Measurements from ENCODE around the gene KBTBD13.

KBTBD13 gene

DNA sequence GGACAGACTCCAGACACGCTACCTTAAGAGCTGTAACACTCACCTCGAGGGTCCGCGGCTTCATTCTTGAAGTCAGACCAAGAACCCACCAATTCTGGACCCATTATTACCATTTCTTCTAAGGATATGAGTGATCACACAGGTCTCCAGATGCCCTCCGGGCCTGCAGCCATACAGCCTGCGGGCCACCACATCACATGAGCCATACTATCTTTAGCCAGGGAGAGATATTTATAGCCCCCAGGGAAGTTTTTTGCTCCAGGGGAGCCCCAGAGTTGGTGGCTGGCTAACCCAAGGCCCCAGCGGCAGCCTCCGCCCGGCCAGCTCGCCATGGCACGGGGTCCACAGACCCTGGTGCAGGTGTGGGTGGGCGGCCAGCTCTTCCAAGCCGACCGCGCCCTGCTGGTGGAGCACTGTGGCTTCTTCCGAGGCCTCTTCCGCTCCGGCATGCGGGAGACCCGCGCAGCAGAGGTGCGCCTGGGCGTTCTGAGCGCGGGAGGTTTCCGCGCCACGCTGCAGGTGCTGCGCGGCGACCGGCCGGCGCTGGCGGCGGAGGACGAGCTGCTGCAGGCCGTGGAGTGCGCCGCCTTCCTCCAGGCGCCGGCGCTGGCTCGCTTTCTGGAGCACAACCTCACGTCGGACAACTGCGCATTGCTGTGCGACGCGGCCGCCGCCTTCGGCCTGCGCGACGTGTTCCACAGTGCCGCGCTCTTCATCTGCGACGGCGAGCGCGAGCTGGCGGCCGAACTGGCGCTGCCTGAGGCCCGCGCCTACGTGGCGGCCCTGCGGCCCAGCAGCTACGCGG lies at the start of gene KBTBD13:
TSS of gene KBTBD13 (plus strand) at position 261 of the 805 bp plus-strand sequence. CDS start at position 331, 70 bp downstream.
- DNase-seq: no peak

DNA sequence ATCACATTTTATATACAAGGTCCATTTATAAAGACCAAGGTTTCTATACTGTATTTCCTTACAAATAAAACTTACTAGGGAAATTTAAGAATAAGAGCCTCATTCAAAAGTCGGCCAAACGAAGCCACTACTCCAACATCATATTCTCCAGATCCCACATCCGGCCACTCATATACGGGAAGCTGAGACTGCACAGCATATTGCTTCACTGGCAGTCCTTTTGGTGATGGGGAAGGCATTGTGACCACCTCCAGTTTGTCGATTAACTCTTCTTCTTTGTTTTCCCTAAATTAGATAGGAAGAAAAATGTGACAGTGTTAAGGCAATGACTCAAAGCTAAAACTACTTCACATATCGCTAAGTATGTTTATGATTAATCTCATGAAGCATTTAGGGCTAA lies 49.8 kb upstream of the KBTBD13 start:
- DNase-seq: no peak

DNA sequence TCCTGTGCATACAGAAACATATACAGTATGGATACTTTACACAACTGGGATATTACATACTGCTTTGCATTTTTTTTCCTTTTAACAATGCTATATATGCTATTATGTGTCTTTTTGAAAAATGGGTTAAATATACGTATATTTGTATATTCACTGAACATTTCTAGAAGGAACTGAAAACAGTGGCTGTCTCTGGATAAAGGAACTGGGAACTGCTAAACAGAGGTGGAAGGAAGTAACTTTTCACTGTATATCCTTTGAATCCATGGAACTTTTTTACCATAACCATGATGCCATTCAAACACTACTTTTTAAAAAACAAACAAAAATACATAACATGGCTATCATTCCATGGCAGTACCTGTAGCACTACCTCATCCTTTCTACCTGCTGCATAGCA lies 49.0 kb upstream of the KBTBD13 start:
- DNase-seq: no peak

DNA sequence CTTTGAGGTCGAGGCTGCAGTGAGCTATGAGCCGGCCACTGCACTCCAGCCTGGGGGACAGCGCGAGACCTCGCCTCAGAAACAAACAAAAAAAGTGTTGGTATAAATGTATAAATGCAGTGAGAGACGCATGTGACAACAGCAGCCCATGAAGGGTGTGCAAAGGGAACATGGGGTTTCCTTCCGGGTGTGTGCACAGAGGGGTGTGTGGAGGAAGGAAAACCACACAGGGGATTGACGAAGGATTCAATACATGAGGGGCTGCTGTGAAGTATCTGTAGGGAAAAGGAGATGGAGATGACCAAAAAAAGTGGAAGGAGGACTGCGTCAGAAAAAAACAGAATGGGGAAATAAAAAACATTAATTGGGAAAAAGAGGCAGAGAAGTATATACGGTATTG lies 48.2 kb upstream of the KBTBD13 start:
- DNase-seq: no peak

DNA sequence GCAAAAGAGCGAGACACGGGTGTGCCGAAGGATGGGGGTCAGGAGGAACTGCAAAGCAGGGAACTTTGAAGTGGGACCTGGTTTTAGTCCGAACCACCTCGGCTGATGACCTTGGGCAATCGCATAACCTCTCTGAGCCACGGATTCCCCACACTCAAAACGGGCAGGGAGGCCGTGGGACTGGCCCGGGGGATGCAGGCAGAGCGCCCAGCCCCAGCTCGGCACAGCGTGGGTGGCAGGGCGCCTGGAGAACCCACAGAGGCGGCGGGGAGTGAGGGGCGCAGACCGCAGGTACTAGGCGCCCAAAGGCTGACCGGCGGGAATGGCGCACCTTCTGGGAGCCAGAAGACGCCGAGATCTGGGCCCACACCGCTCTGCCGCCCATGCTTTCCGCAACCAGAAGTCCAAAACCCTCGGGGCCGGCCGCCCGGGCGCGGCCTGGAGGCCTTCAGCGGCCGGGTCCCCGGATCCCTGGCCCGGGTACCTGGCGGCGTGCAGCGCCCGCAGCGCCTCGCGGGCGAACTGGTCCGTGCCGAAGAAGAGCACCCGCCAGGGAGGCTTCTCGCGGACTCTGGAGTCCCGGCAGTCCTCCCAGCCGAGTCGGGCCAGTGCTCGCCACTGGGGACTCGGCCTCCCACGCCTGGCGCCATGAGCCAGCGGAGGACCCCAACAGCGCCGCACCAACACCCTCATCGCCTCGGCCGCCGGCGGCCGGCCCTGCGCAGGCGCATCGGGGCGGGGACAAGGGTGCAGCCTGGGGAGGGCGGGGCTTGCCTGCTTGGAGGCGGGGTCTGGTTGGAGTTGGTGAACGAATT lies 47.4 kb upstream of the KBTBD13 start, which contains the start of gene MTFMT:
TSS of gene MTFMT (minus strand) at position 719 of the 815 bp plus-strand sequence. CDS start at position 693, 26 bp downstream.
- DNase-seq: peak; percentile 80

DNA sequence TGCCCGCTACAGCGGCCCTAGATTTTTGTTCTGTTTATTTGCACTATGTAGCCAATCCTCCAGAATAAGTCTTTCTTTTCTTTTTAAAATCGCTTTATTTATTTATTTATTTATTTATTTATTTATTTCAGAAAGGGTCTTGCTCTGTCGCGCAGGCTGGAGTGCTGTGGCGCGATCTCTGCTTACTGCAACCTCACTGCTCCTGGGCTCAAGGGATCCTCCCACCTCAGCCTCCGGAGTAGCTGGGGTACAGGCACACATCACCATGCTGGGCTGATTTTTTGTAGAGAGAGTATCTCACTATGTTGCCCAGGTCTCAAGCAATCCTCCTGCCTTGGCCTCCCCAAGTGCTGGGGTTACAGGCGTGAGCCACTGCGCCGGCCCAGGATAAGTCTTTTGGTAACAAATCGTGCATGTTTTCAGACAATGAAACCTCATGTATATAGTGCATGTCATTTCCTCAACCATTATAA lies 46.8 kb upstream of the KBTBD13 start:
- DNase-seq: no peak

DNA sequence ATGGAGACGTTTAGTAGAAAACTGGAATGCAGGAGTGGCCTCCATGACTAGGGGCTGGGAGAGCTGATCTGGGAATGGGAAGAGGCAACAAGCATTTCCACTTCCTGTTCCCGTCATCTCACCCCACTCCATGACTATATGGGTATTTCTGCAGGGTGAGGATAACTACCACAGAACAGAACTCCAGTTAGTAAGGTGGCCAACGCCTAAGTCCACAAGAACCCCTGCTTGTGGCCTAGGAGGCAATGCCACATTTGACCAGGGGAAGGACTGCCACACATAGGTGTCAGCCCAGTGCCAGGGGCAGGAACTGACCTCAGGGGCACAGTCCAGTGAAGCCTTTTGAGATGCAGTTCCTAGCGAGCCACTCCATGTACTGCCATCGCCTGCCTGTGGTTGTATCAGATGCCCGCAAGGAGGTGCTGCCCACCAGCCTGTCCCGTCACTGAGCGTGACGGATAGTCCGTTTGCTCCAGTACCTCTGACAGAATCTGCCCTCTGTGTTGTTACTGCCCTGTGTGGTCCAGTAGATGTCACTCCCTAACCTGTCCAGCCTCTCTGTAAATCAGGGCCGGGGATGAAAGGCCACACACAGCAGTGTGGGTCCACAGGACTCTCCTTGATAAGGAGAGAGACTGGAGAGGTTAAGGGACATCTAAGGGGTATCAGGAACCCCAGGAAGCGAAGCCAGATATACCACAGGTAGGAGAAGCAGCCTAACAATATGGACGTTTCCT lies 43.6 kb upstream of the KBTBD13 start:
- peak; percentile 48 for DNase-seq

DNA sequence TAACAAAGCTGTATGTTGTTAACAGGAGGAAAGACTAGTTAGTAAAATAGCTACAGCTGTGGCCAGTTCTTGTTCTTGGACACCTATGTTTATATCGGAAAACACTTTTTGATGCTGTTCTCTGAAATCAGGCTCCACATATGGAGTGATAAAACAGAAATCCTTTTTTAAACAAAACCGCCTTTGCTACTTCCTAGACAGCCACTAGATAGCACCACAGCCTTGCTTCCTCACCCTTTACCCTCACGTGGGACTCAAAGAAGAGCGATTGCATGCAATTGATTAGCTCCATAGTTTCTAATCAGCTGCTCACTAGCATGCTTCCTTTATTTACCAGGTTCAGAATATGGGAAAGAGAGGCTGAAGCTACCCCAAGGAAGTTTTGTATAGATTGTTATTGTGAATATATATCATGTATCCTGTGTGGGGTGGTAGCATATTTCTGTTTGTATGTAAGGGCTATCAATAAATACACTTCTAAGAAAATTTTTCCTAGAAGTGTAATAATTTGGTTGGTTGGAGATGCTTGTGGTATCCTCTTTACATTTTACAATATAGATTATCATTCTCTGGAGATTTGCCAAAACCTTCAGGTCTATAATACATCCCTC lies 42.8 kb upstream of the KBTBD13 start:
- DNase-seq: peak; percentile 49

DNA sequence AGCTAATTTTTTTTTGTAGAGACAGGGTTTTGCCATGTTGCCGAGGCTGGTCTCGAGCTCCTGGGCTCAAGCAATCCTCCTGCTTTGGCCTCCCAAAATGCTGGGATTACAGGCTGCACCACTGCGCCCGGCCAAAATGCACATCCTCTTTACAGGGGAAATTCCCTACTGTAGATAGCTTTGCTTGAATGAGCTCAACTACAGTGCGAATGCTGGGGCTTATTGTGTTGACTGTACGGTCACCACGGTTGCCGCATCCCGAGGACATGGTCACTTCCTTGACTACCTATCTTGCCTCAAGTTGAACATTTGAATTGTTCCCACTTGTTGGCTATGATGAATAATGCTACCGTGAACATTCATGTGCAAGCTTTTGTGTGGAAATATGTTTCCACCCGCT lies 41.8 kb upstream of the KBTBD13 start:
- DNase-seq: no peak

DNA sequence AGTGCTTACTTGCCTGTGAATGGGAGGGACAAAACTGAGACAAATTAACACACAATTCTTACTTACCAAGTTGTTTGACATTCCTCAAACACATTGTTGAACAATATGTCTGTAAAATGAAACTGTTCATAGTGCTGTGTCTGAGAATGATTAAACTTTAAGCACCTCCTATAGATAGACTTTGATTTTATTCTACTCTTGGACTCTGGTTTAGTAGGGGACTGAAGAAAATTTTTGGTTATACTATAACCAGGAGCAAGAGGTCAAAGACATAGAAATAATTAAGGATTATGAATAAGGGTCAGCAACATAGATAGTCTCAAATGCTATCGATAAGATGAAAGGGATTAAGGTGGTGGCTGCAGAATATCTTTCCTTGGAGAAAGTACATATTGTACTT lies 39.2 kb upstream of the KBTBD13 start:
- no peak for DNase-seq

DNA sequence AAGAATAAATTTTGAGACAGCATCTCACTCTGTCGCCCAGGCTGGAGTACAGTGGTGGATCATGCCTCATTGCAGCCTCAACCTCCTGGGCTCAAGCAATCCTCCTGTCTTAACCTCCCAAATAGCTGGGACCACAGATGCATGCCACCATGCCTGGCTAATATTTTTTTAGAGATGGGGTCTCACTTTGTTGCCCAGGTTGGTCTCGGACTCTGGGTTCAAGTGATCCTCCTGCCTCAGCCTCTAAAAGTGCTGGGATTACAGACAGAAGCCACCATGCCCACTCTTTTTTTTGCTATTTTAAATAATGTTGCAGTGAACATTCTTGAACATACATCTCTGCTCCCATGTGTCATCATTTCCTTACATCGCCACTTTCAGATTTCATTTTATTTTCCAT lies 38.1 kb upstream of the KBTBD13 start:
- no peak for DNase-seq

DNA sequence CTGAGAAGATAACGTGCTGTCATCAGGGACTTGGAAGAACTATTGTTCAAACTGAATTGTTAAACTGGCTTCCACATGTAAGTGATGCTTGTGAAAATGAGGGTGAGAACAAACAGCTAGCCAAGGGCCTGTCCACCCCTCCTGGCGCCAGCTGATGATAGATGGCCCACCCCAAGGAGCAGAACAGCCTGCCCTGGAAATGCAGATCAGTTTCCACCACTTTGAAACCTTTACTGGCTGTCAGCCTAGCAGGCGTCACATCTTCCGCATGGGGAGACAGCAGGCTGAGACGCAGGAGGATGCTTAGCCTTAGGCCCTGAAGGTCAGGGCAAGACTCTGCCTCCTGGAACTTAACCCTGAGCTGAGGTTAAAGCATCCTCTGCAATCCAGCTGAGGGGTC lies 37.7 kb upstream of the KBTBD13 start:
- DNase-seq: no peak

DNA sequence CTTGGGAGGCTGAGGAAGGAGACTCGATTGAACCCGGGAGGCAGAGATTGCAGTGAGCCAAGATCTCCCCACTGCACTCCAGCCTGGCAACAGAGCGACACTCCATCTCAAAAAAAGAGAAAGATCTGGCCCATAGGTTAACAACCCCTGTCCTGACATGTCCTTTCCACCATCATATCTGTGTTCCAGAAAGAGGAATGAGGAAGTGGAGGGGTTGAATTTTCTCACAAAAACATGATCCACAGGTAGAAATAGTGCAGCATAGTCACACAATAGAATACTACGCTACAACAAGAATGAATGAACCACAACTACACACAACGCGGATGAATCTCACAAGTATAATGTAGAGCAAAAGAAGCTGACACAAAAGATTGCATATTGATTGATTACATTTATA lies 36.1 kb upstream of the KBTBD13 start:
- DNase-seq: no peak

DNA sequence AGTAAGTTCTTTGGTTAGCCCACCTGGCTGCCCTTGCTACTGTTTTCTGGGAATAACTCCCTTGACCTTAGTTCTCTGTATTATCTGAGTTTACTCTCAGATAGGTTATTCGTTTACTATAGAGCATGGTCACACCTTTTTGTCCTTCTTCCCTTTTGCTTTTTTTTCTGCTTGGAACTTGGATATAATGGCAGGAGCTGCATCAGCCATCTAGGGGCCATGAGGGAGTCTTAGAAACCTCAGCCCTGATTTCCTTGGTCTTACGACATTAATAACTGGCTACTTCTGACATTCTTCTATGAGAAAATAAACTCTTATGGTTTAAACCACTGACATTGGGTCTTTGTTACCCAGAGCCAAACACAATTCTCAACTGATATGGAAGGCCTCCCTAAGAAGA lies 34.8 kb upstream of the KBTBD13 start:
- no peak for DNase-seq

DNA sequence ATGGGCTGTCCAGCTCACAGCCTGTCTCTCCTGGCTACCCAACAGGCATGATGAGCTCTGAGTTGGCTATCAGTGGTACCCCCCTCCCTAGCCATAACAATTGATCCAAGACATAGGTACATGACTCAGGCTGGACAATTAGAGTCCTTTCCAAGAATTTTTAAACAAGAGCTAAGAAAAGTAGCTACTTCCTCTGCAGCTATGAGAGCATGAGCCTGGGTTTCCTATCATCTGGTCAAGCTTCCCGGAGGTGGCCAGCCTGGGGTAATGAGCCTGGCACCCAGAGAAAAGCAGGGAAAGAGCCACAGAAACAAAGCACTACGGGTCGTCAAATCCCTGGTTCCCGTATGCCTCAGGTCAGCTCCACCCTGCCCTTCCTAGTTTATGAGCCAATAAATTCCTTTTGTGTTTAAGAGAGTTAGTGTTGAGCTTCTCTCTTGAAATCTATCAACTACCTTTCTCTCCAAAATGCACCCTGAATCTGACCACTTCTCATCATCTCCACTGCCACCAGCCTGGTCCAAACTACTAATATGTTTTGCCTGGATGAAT lies 33.7 kb upstream of the KBTBD13 start:
- no peak for DNase-seq

DNA sequence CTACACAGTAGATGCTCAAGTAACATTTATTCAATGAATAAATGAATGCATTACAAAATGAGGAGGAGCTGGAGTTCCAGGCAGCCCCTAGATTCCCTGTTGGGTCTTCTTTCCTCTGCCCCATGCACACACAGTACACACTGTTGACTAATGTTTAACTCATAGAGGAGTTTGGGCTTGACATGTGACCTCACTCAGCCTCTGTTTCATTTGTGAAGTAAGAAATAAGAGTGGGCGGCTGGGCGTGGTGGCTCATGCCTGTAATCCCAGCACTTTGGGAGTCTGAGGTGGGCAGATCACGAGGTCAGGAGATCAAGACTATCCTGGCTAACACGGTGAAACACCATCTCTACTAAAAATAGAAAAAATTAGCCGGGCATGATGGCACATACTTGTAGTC lies 32.3 kb upstream of the KBTBD13 start:
- DNase-seq: peak; percentile 22

DNA sequence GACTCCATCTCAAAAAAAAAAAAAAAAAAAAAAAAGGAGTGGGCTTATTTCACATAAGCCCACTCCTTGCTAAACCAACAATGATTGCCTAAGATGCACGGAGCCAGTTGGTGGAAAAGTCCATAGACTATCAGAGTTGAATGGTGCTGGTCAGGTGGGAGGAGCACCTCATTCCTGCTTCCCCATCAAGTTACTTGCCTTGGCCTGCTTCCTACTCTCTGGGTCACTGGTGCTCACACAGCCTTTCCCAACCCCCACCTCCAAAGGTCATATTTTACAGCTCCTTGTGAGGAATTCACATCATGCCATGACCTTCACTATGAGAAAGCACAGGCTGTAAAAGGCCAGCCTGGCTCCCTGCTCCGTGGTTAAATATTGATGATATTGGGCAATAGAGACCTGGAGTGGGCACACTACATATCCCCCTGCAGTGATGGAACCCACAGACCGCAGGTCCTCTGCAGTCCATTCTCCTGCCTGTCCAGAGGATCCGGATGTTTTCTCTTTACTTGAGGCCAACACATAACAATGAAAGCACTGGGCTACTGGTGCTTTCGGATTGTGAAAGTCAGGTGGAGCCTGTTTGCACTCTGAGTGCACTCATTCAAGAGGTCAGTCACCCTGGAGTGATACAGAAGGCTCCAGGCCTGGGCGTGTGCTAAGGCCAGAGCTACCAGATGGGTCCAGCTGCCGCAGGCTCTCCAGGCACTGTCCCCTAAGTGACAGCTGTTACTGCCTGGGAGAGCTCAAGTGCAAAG lies 31.6 kb upstream of the KBTBD13 start, which contains the start of gene SLC51B:
TSS of gene SLC51B (plus strand) at position 664 of the 758 bp plus-strand sequence. CDS start 4,618 bp downstream, outside the sequence.
- DNase-seq: no peak

DNA sequence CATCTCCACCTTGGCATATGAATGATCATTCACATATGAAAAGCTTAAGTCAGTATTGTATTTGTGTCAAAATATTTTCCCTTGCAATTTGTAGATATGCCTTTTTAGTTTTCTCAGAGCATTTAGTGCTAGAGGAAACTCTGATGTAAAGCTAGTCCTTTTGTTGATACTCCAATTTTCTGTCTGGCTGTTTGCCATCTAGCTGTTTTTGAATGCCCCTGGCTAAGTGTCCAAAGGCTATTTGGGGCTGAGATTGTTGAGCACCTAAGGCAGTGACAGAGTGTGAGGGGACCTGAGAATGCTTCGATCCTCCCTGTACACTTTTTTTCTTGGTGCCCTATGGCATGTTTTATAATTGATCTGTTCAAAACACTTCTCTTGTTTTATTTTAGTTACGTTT lies 28.3 kb upstream of the KBTBD13 start:
- no peak for DNase-seq

DNA sequence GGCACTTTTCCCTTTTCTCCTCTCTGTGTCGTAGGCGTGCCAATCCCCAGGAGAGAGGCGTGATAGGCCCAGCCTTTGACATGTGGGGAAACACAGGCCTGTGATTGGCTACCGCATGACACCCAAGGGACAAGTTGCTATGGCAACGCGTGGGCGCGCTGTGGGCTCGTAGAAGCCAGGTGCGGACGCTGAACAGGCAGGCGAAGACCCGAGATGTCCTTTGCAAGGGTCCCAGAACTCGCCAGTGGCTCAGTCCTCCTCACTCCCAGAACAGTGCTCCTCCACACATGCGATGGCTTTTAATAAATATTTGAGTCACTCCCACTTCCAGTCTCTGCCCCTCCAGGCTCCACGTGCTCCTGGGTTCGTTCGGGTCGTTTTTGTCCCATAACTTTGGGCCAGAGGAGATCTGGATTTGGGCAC lies 27.1 kb upstream of the KBTBD13 start:
- DNase-seq: peak; percentile 94

DNA sequence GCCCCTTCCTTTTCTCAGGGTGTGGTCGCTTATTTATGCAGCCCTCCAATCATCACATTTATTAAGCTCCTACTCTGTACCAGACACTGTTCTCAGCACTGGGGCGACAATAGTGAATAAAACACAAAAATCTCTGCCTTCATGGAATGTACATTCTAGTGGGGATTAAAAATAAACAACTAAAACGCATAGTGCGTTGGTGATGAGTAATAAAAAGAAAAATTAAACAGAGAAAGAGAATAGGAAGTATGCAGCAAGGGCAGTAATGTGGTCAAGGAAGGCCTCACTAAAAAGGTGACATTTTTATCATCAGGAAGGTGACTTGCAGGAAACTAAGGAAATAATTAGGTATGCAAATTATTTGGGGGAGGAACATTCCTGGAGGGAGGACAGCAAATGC lies 26.3 kb upstream of the KBTBD13 start:
- DNase-seq: no peak

DNA sequence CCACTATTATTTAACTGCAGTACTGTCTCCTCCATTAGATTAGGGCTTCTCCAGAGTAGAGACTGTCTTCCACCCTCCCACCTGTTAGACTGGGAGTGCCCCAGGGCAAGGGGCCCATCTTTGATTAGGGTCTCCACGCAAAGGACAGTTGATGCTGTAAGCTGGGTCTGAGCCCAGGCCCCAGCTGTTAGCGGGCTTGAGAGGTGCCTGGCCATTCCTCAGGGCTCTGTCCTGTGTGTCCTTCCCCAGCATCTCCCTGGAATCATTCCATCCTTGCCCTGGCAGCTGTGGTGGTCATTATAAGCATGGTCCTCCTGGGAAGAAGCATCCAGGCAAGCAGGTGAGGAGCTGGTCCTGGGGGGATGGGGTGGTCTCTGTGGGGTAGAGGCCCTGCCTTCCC lies 25.3 kb upstream of the KBTBD13 start:
- DNase-seq: no peak

DNA sequence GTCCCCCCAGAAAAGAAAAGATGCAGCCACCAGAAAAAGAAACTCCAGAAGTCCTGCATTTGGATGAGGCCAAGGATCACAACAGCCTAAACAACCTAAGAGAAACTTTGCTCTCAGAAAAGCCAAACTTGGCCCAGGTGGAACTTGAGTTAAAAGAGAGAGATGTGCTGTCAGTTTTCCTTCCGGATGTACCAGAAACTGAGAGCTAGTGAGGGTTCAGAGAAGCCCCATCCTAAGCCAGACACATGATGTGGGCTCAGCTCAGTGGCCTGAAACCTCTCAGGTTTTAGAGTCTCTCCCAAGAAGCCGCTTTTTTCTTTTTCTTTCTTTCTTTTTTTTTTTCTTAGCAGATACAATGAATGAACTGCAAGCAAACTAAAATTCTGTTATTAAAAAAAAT lies 23.6 kb upstream of the KBTBD13 start:
- DNase-seq: no peak

All from fibroblast of upper back skin (primary cell).